Measurements from ENCODE around the gene LRIG1.

The LRIG1 gene

GRCh38 chr3:66472313-66473134, 28.3 kb downstream of the LRIG1 start:
- DNase-seq (ENCODE audit: low read depth in 1 of 2, low spot score in 1 of 2) = peak; percentile 40 to 45

DNA sequence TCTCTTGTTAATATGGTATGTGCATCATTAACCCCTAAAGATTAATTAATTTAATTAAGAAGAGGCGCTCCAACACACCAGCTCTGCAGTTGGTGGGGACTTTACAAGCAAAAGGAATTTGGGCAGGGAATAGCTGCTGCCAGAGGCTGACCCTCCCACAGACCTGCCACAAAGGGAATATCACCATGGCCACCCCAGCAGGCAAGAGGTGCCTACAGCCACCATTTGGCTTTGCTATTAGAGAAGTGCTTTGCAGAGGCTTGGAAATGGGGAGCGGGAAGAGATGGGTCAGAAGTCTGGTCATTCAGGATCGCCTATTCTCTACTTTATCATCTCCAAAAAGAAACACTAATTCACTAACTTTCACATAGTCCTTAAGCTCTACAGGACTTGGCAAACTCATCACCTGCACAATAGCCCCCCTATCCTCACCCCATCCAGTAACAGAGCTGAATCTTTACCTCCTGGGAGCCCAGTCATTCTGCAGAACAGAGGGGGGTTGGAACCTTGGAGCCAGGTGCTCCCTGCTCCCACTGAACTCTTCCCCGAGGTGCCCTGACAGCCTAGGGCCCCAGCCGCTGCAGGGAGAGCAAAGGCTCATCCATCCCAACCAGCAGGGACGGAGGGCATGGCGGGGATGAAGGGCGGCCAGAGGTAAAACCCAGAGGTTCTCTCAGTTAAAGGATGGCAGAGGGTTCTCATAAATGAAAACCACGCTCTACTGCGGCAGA, 29.7 kb downstream of the LRIG1 start:
- no peak for DNase-seq (ENCODE audit: low read depth in 1 of 2, low spot score in 1 of 2)

GRCh38 chr3:66470285-66470684, 30.5 kb downstream of the LRIG1 start:
- DNase-seq (ENCODE audit: low read depth in 1 of 2, low spot score in 1 of 2) = no peak

DNA sequence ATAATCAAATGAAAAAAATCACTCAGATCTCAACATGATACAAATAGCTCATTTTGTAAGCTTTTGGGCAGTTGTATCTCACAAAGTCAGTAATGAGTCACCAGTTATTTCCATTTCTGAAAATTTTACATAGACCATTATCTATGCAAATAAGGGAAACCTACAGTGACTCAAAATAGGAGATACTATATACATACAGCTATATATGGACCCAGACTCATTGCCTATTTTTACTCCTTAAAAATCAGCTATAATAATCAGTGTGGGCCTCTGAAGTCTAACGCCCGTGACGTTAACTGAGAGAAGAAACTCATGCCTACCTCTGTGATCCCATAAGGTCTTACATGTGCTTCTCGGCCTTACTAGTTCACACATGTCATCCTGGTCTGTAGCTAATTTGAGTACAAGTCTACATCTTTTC, 31.6 kb downstream of the LRIG1 start:
- peak in 1 of 2 donors; percentile 26 for DNase-seq (ENCODE audit: low read depth in 1 of 2, low spot score in 1 of 2)

DNA sequence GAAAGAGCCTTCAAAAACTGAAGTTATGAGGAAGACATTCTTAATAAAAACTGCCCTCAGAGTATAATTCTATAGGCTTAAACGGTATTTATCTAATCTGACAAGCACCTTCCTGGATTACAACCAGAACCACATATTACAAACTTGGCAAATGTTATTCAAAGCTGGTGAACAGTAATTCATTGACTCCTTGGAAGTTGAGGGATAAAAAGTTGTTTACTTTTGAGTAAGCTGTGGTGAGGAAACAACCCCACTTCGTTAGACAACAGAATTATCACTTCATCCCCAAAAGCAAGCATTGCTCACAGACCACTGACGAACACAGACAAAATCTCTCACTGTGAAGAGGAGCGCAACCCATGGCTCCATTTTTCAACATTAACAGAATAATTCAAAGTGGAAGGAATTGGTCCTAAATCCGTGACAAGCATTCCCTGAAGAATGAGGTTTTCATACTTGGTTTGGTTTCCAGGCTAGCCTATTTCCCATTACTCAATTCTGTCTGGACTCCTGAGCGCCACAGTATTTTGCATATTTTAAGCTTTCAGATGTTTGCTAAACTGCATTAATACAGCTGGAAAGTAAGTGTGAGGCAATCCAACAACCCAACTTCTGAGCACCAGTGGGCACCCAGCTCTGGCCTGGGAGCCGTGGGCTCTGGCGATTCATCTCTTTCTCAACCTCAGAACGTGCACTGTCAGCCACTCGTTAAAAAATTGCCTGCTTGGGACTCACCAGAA, 32.7 kb downstream of the LRIG1 start:
- DNase-seq (ENCODE audit: low read depth in 1 of 2, low spot score in 1 of 2) = no peak

GRCh38 chr3:66466606-66467270, 34.1 kb downstream of the LRIG1 start:
- DNase-seq (ENCODE audit: low read depth in 1 of 2, low spot score in 1 of 2) = no peak

DNA sequence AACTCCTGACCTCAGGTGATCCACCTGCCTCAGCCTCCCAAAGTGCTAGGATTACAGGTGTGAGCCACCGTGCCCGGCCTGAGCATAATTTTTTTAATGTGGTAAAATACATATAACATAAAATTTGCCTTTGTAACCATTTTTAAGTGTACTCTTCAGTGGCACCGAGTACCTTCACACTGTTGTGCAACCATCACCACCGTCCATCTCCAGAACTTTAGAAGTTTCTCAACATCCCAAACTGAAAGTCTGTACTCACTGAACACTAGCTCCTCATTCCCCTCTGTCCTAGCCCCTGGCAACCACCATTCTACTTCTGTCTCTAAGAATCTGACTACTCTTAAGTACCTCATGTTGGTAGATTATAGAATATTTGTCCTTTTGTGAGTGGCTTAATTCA, 35.2 kb downstream of the LRIG1 start:
- DNase-seq (ENCODE audit: low read depth in 1 of 2, low spot score in 1 of 2) = no peak

DNA sequence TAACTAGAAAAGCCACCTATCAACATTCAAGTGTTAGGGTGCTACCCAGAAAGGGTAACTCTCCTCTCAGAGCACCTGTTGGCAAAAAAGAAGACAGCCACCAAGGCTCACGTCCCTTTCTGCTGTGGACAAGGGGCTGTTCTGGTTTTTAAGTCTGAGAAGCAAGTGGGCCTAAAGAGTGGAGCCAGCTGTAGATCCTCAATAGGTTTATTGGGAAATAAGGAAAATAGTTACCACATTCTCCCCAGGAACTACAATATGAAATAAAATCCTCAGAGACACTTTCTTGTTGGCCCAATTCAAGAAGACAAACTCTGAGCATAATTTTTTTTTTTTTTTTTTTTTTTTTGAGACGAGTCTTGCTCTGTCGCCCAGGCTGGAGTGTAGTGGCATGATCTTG, 35.8 kb downstream of the LRIG1 start:
- DNase-seq (ENCODE audit: low read depth in 1 of 2, low spot score in 1 of 2) = no peak

- no peak for DNase-seq (ENCODE audit: low read depth in 1 of 2, low spot score in 1 of 2)
Measured at GRCh38 chr3:66464512-66464894, 36.3 kb downstream of the LRIG1 start.

- no peak for DNase-seq (ENCODE audit: low read depth in 1 of 2, low spot score in 1 of 2)
Measured at GRCh38 chr3:66463730-66464511, 36.9 kb downstream of the LRIG1 start.

DNA sequence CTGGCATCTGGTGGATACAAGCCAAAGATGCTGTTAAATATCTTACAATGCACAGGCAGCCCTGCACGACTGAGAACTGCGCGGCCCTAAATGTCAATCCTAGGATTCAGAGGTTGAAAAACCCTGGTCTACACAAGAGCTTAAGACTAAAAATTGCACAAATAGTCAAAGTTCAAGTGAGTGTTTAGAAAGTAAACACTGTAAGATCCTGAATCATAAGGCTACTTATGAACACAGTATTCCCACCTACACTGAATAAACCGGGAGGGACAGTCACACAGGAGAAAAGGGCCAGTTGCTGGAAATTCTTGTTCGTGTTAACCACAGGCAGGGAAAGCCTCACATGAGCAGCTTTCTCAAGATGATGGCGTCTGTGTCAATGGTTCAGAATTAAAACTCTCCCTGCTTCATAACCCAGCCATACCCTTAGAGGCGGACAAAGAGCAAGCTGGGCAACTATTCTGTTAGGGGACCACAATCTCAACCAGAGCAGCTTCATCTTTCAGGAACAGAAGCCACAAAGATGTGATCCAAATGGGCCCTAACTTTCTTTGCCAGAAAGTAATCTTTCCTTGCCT, 37.7 kb downstream of the LRIG1 start:
- no peak for DNase-seq (ENCODE audit: low read depth in 1 of 2, low spot score in 1 of 2)

DNA sequence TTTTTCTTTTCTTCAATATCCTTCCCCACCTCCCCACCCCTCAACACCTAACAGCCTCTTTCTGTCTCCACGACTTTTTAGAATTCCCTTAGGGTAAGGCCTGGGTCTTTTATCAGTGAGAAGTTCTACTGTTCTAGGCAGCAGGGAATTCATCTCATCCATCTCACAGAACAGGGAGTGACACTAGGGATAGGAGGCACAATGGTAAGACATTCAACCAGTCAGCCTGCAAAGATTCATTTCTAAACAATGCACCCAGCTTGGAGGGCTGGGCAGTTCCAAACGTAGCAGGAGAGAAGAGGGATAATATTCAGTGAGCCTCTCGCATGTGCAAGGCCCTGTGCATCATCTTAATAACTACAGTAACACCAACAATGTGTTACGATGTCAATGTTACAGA, 43.6 kb downstream of the LRIG1 start:
- DNase-seq (ENCODE audit: low read depth in 1 of 2, low spot score in 1 of 2) = no peak

DNA sequence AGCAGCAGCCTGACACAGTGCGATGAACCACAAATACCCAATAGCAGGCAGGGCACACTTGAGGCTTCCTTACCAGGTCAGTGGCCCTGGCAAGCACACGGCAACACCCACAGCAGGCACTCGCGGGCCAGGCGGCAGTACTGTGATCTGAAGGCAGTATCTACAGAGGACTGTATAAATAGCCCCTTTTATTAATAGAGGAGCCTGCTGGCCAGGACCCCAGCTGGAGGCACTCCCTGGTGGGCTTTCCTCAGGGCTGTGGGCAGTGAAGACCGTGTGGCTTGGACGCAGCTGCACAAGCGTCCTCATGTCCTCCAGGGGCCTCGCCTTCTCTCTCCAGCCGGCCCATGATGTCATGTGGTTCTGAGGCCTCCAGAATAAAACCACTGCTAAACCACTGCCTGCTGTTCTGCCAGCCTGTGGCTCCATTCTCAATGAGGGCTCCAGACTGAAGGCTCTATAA, 44.1 kb downstream of the LRIG1 start:
- DNase-seq (ENCODE audit: low read depth in 1 of 2, low spot score in 1 of 2) = no peak

GRCh38 chr3:66454464-66454859, 46.4 kb downstream of the LRIG1 start:
- DNase-seq (ENCODE audit: low read depth in 1 of 2, low spot score in 1 of 2) = no peak

DNA sequence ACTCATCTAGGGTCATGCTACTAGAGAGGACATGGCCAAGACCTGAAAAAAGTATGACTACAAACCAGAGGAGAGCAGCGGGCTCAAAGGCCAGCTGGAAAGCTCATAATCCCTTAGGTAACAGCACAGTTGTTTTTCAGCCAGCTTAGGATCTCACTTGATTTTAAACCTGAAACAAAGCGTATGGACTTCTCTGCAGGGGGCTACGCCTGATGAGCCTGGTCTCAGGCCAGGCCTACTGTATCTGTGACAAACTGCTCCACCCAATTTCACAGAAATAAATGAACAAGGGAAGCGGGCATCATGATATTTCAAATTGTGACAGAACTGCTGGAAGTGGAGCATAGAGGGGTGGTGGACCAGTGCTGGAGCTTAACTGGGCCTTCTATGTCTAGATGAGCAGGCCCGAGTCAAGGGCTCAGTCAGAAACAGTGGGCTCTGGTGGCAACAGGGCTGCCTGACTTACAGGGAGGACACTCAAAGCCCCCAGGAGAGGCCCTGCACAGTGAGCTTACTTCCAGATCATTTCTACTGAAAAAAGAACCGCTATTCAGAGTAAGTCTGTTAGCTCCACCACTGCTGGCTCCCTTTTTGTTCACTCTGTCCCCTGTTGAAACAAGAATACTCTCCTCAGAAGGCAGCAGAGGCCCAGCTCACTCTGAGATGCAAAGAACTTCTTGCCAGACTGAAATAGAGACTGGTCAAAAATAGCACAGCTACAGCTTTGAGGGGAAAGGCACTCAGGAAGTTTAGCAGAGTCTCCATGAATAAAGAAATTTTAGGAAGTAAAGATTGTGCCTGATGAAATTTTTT, 47.0 kb downstream of the LRIG1 start:
- DNase-seq (ENCODE audit: low read depth in 1 of 2, low spot score in 1 of 2) = no peak

DNA sequence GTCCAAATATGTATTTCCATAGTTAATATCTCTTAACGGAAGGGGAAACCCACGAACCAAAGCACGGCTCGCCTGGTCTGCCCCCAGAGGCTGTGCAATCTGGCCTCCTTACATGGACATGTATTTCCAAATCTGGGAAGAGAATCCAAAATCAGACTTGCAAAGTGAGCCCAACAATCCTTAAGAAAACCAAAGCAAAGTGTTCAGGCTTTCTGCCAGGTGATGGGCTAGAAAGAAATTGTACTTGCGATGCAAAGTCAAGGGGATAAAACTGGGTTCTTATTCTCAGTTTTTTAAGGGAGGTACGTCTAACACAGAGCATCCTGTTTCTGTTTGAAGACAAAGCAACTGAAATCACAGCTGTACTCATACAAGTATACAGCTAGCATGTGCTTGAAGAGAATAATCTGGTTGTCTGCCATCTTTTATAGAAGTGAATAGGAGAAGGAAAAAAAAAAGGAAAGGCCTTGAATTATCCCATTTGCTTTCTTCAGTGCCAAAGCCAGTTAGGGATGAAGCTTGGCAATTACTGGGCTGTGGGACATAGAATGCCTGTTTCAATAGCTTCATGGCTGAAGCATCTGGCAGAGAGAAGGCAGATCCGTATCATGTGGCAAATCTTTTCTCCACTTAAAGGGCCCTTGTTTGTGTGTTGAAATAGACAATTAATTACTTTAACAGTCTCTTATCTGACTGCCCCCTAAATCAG, 48.4 kb downstream of the LRIG1 start:
- DNase-seq (ENCODE audit: low read depth in 1 of 2, low spot score in 1 of 2) = no peak

DNA sequence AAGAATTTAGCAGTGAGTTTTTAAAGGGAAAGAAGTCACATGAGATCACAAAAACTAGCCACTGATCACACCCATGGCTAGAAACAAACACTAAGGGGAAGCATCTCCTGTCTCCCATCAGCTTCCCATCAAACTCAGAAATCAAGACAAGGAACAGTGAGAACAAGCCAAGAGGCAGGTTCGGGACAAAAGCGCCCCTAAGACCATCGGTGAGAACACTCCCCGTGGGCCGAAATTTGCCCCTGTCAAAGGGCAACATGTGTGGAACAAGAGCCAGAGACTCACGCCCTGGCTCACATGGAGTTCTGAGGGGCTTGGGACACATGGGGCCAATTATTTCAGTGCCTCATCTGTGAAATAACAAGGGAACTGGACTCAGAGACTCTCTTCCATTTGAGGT, 49.1 kb downstream of the LRIG1 start:
- no peak for DNase-seq (ENCODE audit: low read depth in 1 of 2, low spot score in 1 of 2)

- DNase-seq (ENCODE audit: low read depth in 1 of 2, low spot score in 1 of 2) = no peak
Measured at GRCh38 chr3:66450390-66451022, 50.3 kb downstream of the LRIG1 start.
